HepG2 (cell line): Measurements from ENCODE around the gene TROAP. TPM values are rescaled to one million over a fixed set of nuclear protein-coding genes. Genes with fewer than 3 reads are reported as not detected.

Experiments used
- ATAC-seq: fragments of 200-7000 bp; cut with Tn5 transposase; 3 replicates; pipeline ENCODE4 v1.9.1; 2020; ENCODE audit warnings: mild to moderate bottlenecking, moderate library complexity
- BruUV-seq: library from RNA; stranded (reverse); fragments of 400-500 nt; replicated peaks from 2 replicates; lab custom pipeline; 2021; lab: Mats Ljungman, UMichigan
- CTCF ChIA-PET: fragments of 300-600 bp; formaldehyde crosslinking; extraction: SDS; loops from one replicate; lab custom pipeline; 2021; ENCODE audit warnings: low total read pairs, inconsistent platforms, low intra/inter-chr PET ratio; lab: Yijun Ruan, JAX
- POLR2A ChIA-PET: fragments of 350-600 bp; sonication (Branson Sonifier 250); formaldehyde crosslinking; loops from one replicate; lab custom pipeline; 2020; ENCODE audit warnings: antibody characterized with exemption, inconsistent platforms; lab: Yijun Ruan, JAX
- DNase-seq: peaks from one replicate; pipeline ENCODE4 v3.0.0-alpha.2; 2015; ENCODE audit warnings: low spot score
- FAIRE-seq: peaks from 3 replicates; lab custom pipeline; 2011; peaks lifted over from hg19 to GRCh38; lab: Jason Lieb, UNC
- H2AFZ ChIP-seq: one replicate; pipeline ENCODE4 v1.6.1; 2011; ENCODE audit warnings: low read length, inconsistent platforms
- H3K27ac ChIP-seq: fragments of 300-600 bp; 3 replicates; pipeline ENCODE4 v1.8.0; 2011; ENCODE audit warnings: mixed run types, mild to moderate bottlenecking, mixed read lengths, low read length, inconsistent platforms; ENCODE audit not compliant: insufficient read depth; ENCODE audit errors: extremely low read length
- H3K27me3 ChIP-seq, 2 experiments: fragments of 200-600 bp in 1 of 2; 2 replicates in 1 of 2; 3 replicates in 1 of 2; pipeline versions ENCODE4 v1.6.0 to v1.8.0; 2011; ENCODE audit warnings: low read length in 2 of 2, mild to moderate bottlenecking in 2 of 2, moderate library complexity in 2 of 2, inconsistent platforms in 1 of 2; ENCODE audit not compliant: insufficient read depth in 2 of 2, control insufficient read depth in 1 of 2
- H3K36me3 ChIP-seq, 2 experiments: fragments of 200-600 bp in 1 of 2; replicated peaks in 1 of 2; 2 replicates in 1 of 2; 3 replicates in 1 of 2; pipeline versions ENCODE4 v1.5.1 to v1.8.0; 2011; ENCODE audit warnings: low read length in 2 of 2, inconsistent platforms in 1 of 2; ENCODE audit not compliant: insufficient read depth in 2 of 2, control insufficient read depth in 1 of 2
- H3K4me1 ChIP-seq: 2 replicates; pipeline ENCODE4 v1.5.1; 2012; ENCODE audit warnings: low read length, inconsistent platforms; ENCODE audit not compliant: insufficient read depth
- H3K4me2 ChIP-seq: 2 replicates; pipeline ENCODE4 v1.6.0; 2011; ENCODE audit warnings: low read depth, low read length, inconsistent platforms
- H3K4me3 ChIP-seq, 3 experiments: fragments of 200-600 bp in 1 of 3; sonication (generic), shearing (Covaris generic) in 1 of 3; replicated peaks in 1 of 3; 2 replicates each; pipeline ENCODE4 v1.5.1; 2011 to 2016; ENCODE audit warnings: low read length in 3 of 3, inconsistent platforms in 2 of 3, low read depth in 2 of 3, mild to moderate bottlenecking in 2 of 3, control low read depth in 1 of 3, mixed read lengths in 1 of 3; ENCODE audit not compliant: insufficient read depth in 1 of 3
- H3K79me2 ChIP-seq: one replicate; pipeline ENCODE4 v1.6.1; 2011; ENCODE audit warnings: low read length, inconsistent platforms; ENCODE audit not compliant: insufficient read depth
- H3K9ac ChIP-seq: 2 replicates; pipeline ENCODE4 v1.6.0; 2011; ENCODE audit warnings: mild to moderate bottlenecking, low read depth, low read length, inconsistent platforms; ENCODE audit not compliant: insufficient read depth
- H3K9me3 ChIP-seq: 2 replicates; pipeline ENCODE4 v1.5.1; 2012; ENCODE audit warnings: mild to moderate bottlenecking, low read length
- H4K20me1 ChIP-seq: 2 replicates; pipeline ENCODE4 v1.6.0; 2011; ENCODE audit warnings: inconsistent platforms, mild to moderate bottlenecking, low read length, moderate library complexity; ENCODE audit not compliant: insufficient read depth
- HNF1B ChIP-seq: sonication (generic); formaldehyde crosslinking; IDR thresholded peaks from 2 replicates; pipeline ENCODE4 v1.5.1; 2020; ENCODE audit warnings: mild to moderate bottlenecking, moderate library complexity, missing genetic modification reagents
- ZNF160 ChIP-seq: sonication (generic); formaldehyde crosslinking; IDR thresholded peaks from 2 replicates; pipeline ENCODE4 v1.8.0; 2022; ENCODE audit warnings: mild to moderate bottlenecking, inconsistent platforms, missing genetic modification reagents
- WGBS: methylation state at CpG from one replicate; pipeline ENCODE4 v1.1.6; 2017; ENCODE audit warnings: low lambda C conversion rate; 5-methylcytosine and 5-hydroxymethylcytosine counted together
- in situ Hi-C: cut with HindIII; loops from 2 replicates; pipeline ENCODE4 v1.10.0; 2017; ENCODE audit warnings: low pct_unique_long_range_greater_than_20kb; ENCODE audit not compliant: extremely low pct_ligation_motif_present
- intact Hi-C: fragments of 100-400 bp; cut with micrococcal nuclease; formaldehyde crosslinking; loops from one replicate; pipeline ENCODE4 v1.10.0; 2022; ENCODE audit not compliant: unreplicated experiment
- polyA plus RNA-seq, 8 experiments: library from polyadenylated mRNA; depleted of rRNA in 3 of 8; stranded (reverse) in 7 of 8; unstranded in 1 of 8; fragments of >200 nt; fragmentation: Illumina TruSeq in 4 of 8; extraction: Trizol in 4 of 8; gene quantifications; 2 replicates each; pipeline versions ENCODE4 v1.2.1 to v1.2.3, GENCODE V29; 2011 to 2016; ENCODE audit warnings: low read depth in 4 of 8, missing spikeins in 1 of 8, mixed read lengths in 1 of 8; ENCODE audit not compliant: insufficient read depth in 1 of 8
- total RNA-seq, 5 experiments: library from RNA; depleted of rRNA; stranded (reverse); fragments of >200 nt; fragmentation: Illumina TruSeq; extraction: Trizol; gene quantifications; 2 replicates each; pipeline ENCODE4 v1.2.3, GENCODE V29; 2016; ENCODE audit warnings: low read depth in 1 of 5
- TF ChIP-seq, protein P1 (sequence below): sonication (generic); formaldehyde crosslinking; IDR thresholded peaks from 2 replicates; pipeline ENCODE4 v1.4.0; 2020; ENCODE audit warnings: missing genetic modification reagents
- TF ChIP-seq, protein P2 (sequence below): sonication (generic); formaldehyde crosslinking; IDR thresholded peaks from 2 replicates; pipeline ENCODE4 v1.8.1; 2022; ENCODE audit warnings: mild to moderate bottlenecking, missing genetic modification reagents

TROAP gene
- total and polyA plus RNA-seq, 2 of the 13 experiments (the other 11 are each of a cell fraction or from before 2014, with no cell fraction given) = 22.5 to 30.9 TPM

DNA sequence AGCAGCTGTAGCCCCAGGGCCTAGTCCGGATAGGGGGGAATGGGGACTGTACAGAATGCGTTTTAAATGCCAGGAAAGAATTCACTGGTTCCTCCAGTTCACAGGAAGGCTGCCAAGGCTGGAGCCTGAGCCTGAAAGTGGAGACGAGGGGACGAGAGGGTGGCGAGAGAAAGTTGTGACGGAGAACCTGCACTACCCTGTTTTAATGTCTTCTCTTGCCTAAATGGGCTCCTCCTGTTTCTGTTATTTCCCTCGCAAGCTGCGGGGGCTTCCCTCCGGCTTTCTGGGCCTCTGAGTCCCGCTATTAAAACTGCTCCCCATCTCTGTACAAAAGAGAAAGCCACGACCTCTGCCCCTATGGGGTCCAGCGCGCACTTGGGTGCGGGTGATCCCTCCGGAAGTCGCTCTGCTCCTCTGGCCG is 9.4 kb downstream of the TROAP start:
- H3K9ac ChIP-seq = no peak overlapping the region
- BruUV-seq = no TSS peak
- ChIA-PET CTCF (interaction anchor here (1.4 to 2.4 kb wide), 4 partner anchors 10 to 182 kb away, joined by 3 to 56 read pairs (median 20); no protein-coding TSS in a partner anchor), POLR2A (interaction anchor here (1.3 to 2.3 kb wide), 3 partner anchors 9 to 16 kb away, joined by 7 to 18 read pairs (median 18); partner anchors contain the start of genes DNAJC22 and TROAP)
- peaks cover 6 to 23% of the 10 kb centered on the region in 2 experiments; a peak in 4 of 5 replicates for H3K36me3 ChIP-seq
- no peak overlapping the region for H2AFZ ChIP-seq
- H3K4me3 ChIP-seq = no peak overlapping the region
- no peaks in the 10 kb centered on the region for H3K79me2 ChIP-seq
- TF ChIP-seq ZNF160 (CRISPR knock-in tag) = no peak
- TF ChIP-seq, protein P1, sequence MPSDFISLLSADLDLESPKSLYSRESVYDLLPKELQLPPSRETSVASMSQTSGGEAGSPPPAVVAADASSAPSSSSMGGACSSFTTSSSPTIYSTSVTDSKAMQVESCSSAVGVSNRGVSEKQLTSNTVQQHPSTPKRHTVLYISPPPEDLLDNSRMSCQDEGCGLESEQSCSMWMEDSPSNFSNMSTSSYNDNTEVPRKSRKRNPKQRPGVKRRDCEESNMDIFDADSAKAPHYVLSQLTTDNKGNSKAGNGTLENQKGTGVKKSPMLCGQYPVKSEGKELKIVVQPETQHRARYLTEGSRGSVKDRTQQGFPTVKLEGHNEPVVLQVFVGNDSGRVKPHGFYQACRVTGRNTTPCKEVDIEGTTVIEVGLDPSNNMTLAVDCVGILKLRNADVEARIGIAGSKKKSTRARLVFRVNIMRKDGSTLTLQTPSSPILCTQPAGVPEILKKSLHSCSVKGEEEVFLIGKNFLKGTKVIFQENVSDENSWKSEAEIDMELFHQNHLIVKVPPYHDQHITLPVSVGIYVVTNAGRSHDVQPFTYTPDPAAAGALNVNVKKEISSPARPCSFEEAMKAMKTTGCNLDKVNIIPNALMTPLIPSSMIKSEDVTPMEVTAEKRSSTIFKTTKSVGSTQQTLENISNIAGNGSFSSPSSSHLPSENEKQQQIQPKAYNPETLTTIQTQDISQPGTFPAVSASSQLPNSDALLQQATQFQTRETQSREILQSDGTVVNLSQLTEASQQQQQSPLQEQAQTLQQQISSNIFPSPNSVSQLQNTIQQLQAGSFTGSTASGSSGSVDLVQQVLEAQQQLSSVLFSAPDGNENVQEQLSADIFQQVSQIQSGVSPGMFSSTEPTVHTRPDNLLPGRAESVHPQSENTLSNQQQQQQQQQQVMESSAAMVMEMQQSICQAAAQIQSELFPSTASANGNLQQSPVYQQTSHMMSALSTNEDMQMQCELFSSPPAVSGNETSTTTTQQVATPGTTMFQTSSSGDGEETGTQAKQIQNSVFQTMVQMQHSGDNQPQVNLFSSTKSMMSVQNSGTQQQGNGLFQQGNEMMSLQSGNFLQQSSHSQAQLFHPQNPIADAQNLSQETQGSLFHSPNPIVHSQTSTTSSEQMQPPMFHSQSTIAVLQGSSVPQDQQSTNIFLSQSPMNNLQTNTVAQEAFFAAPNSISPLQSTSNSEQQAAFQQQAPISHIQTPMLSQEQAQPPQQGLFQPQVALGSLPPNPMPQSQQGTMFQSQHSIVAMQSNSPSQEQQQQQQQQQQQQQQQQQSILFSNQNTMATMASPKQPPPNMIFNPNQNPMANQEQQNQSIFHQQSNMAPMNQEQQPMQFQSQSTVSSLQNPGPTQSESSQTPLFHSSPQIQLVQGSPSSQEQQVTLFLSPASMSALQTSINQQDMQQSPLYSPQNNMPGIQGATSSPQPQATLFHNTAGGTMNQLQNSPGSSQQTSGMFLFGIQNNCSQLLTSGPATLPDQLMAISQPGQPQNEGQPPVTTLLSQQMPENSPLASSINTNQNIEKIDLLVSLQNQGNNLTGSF (CRISPR knock-in tag) = no peak
- no peak for TF ChIP-seq HNF1B (CRISPR knock-in tag)
- TF ChIP-seq, protein P2, sequence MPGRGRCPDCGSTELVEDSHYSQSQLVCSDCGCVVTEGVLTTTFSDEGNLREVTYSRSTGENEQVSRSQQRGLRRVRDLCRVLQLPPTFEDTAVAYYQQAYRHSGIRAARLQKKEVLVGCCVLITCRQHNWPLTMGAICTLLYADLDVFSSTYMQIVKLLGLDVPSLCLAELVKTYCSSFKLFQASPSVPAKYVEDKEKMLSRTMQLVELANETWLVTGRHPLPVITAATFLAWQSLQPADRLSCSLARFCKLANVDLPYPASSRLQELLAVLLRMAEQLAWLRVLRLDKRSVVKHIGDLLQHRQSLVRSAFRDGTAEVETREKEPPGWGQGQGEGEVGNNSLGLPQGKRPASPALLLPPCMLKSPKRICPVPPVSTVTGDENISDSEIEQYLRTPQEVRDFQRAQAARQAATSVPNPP = no peak
- WGBS = 94% methylated on average over 17 of the region's 17 CpGs
- no peak overlapping the region for H3K27ac ChIP-seq
- H3K4me1 ChIP-seq = peaks cover 27% of the 10 kb centered on the region
- H3K4me2 ChIP-seq = no peak overlapping the region
- FAIRE-seq = no peak
- no peak for DNase-seq
- H4K20me1 ChIP-seq = no peaks in the 10 kb centered on the region
- no peak for ATAC-seq
- intact Hi-C loops (no loop called here), in situ Hi-C loops (no loop called here)
- peaks cover 0 to 19% of the 10 kb centered on the region in 2 experiments; a peak in 3 of 5 replicates for H3K27me3 ChIP-seq
- H3K9me3 ChIP-seq = no peaks in the 10 kb centered on the region
